Stomach (tissue), 4 donors: ENCODE results near the gene RALGDS.

ENCODE experiments used
- CTCF ChIP-seq, 7 experiments: fragments of 450-650 bp in 4 of 7; fragments of 200-600 bp in 3 of 7; sonication (generic) in 3 of 7; IDR thresholded peaks; one replicate each; pipeline ENCODE4 v1.5.1; 2016 to 2019; ENCODE audit warnings: antibody characterized with exemption in 7 of 7, control low read depth in 2 of 7, mild to moderate bottlenecking in 1 of 7
- EP300 ChIP-seq: sonication (generic); formaldehyde crosslinking; IDR thresholded peaks from one replicate; pipeline ENCODE4 v1.6.1; 2017; ENCODE audit warnings: antibody characterized with exemption
- POLR2A ChIP-seq, 4 donors: fragments of 450-650 bp; IDR thresholded peaks; one replicate each; pipeline ENCODE4 v1.6.1; 2016; ENCODE audit warnings: antibody characterized with exemption in 4 of 4, control low read depth in 2 of 4, mild to moderate bottlenecking in 1 of 4, moderate library complexity in 1 of 4
- POLR2AphosphoS5 ChIP-seq, 3 donors: sonication (generic); formaldehyde crosslinking; IDR thresholded peaks; one replicate each; pipeline ENCODE4 v1.6.1; 2016; ENCODE audit warnings: antibody characterized with exemption in 3 of 3

GRCh38 chr9:133129001-133129795 lies 8.2 kb upstream of the RALGDS start:
- TF ChIP-seq EP300 = no peak
- no peak for TF ChIP-seq CTCF (IDR thresholded peaks at IDR 0.05)
- TF ChIP-seq POLR2A (IDR thresholded peaks at IDR 0.05) = no peak
- no peak for TF ChIP-seq POLR2AphosphoS5 (IDR thresholded peaks at IDR 0.05)
